ENCODE data around the gene PRPF19. TPM values are rescaled to one million over a fixed set of nuclear protein-coding genes. Genes with fewer than 3 reads are reported as not detected.

The PRPF19 gene
- total RNA-seq, 1 experiment from 2014 or later = 160 TPM

- H4K20me1 ChIP-seq (ENCODE audit: insufficient read depth) = no peaks in the 10 kb centered on the region; the same call in 1 of the 2 replicates
- H3K4me3 ChIP-seq = peak within 1 kb of the TSS; percentile 78
- peak within 1 kb of the TSS; percentile 92 for H3K4me2 ChIP-seq
- peak; percentile 81 to 88 for DNase-seq
- H2AFZ ChIP-seq = peak within 1 kb of the TSS; percentile 93
- intact Hi-C loops (cut with micrococcal nuclease; ENCODE audit: unreplicated experiment) = loop anchor here (2.0 kb wide), 1 partner anchor 273 kb away; no protein-coding TSS in a partner anchor
- H3K4me1 ChIP-seq (replicated peaks; ENCODE audit: insufficient read depth) = peaks cover 36% of the 10 kb centered on the region
- H3F3A ChIP-seq (ENCODE audit: insufficient read depth, low read depth) = peaks cover 14% of the 10 kb centered on the region
- H3K36me3 ChIP-seq (ENCODE audit: low read depth) = no peaks in the 10 kb centered on the region
- H3K9me3 ChIP-seq (ENCODE audit: insufficient read depth, low read depth) = no peaks in the 10 kb centered on the region
- CTCF ChIA-PET = interaction anchor here (0.6 to 1.2 kb wide), 2 partner anchors 13 to 15 kb away, joined by 3 to 6 read pairs; no protein-coding TSS in a partner anchor
- POLR2A ChIA-PET (ENCODE audit: unreplicated experiment) = interaction anchor here (0.5 to 0.8 kb wide), 11 partner anchors 24 to 1927 kb away, joined by 3 to 8 read pairs (median 5); no protein-coding TSS in a partner anchor
- BruUV-seq (replicated peaks) = no TSS peak
- peaks cover 46% of the 10 kb centered on the region for H3K79me2 ChIP-seq (ENCODE audit: low read depth)
- TF ChIP-seq CTCF (conservative IDR thresholded peaks at IDR 0.05) (no peak), EZH2 (IDR thresholded peaks at IDR 0.05; ENCODE audit: low read depth) (no peak)
- peaks cover 20% of the 10 kb centered on the region; the same call in 1 of the 2 replicates for H3K27me3 ChIP-seq (ENCODE audit: insufficient read depth, low read depth)
- H3K27ac ChIP-seq = peak within 1 kb of the TSS; percentile 62
- H3K9me2 ChIP-seq (ENCODE audit: insufficient read depth) = no peaks in the 10 kb centered on the region
Observed at GRCh38 chr11:60913793-60914632, 7.6 kb upstream of the PRPF19 start, which contains the start of gene TMEM109. Gene TMEM109 (plus strand): TSS chr11:60914158. CDS start chr11:60919694, 5,536 bp downstream.

GRCh38 chr11:60912851-60913528 lies 6.6 kb upstream of the PRPF19 start:
- TF ChIP-seq EZH2 (IDR thresholded peaks at IDR 0.05; ENCODE audit: low read depth) (no peak), CTCF (conservative IDR thresholded peaks at IDR 0.05) (no peak)
- H3K79me2 ChIP-seq (ENCODE audit: low read depth) = peaks cover 36% of the 10 kb centered on the region
- peaks cover 31% of the 10 kb centered on the region for H3K4me1 ChIP-seq (replicated peaks; ENCODE audit: insufficient read depth)
- no peaks in the 10 kb centered on the region; the same call in 1 of the 2 replicates for H4K20me1 ChIP-seq (ENCODE audit: insufficient read depth)
- ChIA-PET POLR2A (ENCODE audit: unreplicated experiment) (interaction anchor here (0.5 to 0.8 kb wide), 6 partner anchors 41 to 1928 kb away, joined by 3 to 8 read pairs (median 4); no protein-coding TSS in a partner anchor), CTCF (interaction anchor here (0.6 to 1.2 kb wide), 2 partner anchors 12 to 14 kb away, joined by 3 to 6 read pairs; no protein-coding TSS in a partner anchor)
- no peak overlapping the region for H3K27ac ChIP-seq
- H3K9me2 ChIP-seq (ENCODE audit: insufficient read depth) = no peaks in the 10 kb centered on the region
- peak overlapping the region; percentile 93 for H2AFZ ChIP-seq
- peak overlapping the region; percentile 92 for H3K4me2 ChIP-seq
- peaks cover 14% of the 10 kb centered on the region for H3F3A ChIP-seq (ENCODE audit: insufficient read depth, low read depth)
- no TSS peak for BruUV-seq (replicated peaks)
- DNase-seq = no peak
- peaks cover 27% of the 10 kb centered on the region; the same call in 1 of the 2 replicates for H3K27me3 ChIP-seq (ENCODE audit: insufficient read depth, low read depth)
- no peaks in the 10 kb centered on the region for H3K36me3 ChIP-seq (ENCODE audit: low read depth)
- intact Hi-C loops (cut with micrococcal nuclease; ENCODE audit: unreplicated experiment) = no loop called here
- peak overlapping the region; percentile 78; the same call in 1 of the 2 replicates for H3K4me3 ChIP-seq
- H3K9me3 ChIP-seq (ENCODE audit: insufficient read depth, low read depth) = no peaks in the 10 kb centered on the region

Measured in PC-9 (cell line).